SK-N-SH (cell line): ENCODE data around the gene RIMKLA. TPM values are rescaled to one million over a fixed set of nuclear protein-coding genes. Genes with fewer than 3 reads are reported as not detected.

Experiments used
- CTCF ChIA-PET: fragments of 300-600, 350-600 bp; formaldehyde crosslinking; extraction: SDS; loops from one replicate; lab custom pipeline; 2021; lab: Yijun Ruan, JAX
- POLR2A ChIA-PET: fragments of 350-600 bp; sonication (Branson Sonifier 250); formaldehyde crosslinking; extraction: SDS; loops from one replicate; lab custom pipeline; 2020; ENCODE audit warnings: antibody characterized with exemption, inconsistent platforms; lab: Yijun Ruan, JAX
- DNase-seq: peaks from one replicate; pipeline ENCODE4 v3.0.0; 2012
- H2AFZ ChIP-seq: fragments of 200-600 bp; sonication (generic); 2 replicates; pipeline ENCODE4 v1.8.1; 2016; ENCODE audit warnings: antibody characterized with exemption, mild to moderate bottlenecking, low read depth
- H3F3A ChIP-seq: fragments of 200-600 bp; sonication (generic); replicated peaks from 2 replicates; pipeline ENCODE3; 2016; ENCODE audit warnings: antibody characterized with exemption, mild to moderate bottlenecking; ENCODE audit not compliant: insufficient read depth
- H3K27ac ChIP-seq, 2 experiments: fragments of 200-500 bp in 1 of 2; fragments of 200-600 bp in 1 of 2; sonication (Bioruptor generic) in 1 of 2; sonication (generic), shearing (Covaris generic) in 1 of 2; 2 replicates each; pipeline versions ENCODE4 v1.5.1 to v1.6.1; 2014 to 2016; ENCODE audit warnings: low read depth in 2 of 2, inconsistent platforms in 1 of 2, low read length in 1 of 2, mild to moderate bottlenecking in 1 of 2, mixed read lengths in 1 of 2
- H3K27me3 ChIP-seq: fragments of 200-600 bp; sonication (generic), shearing (Covaris generic); 2 replicates; pipeline ENCODE4 v1.6.1; 2016; ENCODE audit warnings: mixed run types; ENCODE audit not compliant: insufficient read depth
- H3K36me3 ChIP-seq, 2 experiments: fragments of 200-500 bp in 1 of 2; fragments of 200-600 bp in 1 of 2; sonication (Bioruptor generic) in 1 of 2; sonication (generic) in 1 of 2; replicated peaks in 1 of 2; 2 replicates each; pipeline versions ENCODE3 to v1.5.1; 2014 to 2016; ENCODE audit warnings: low read length in 1 of 2, mild to moderate bottlenecking in 1 of 2; ENCODE audit not compliant: insufficient read depth in 2 of 2, control insufficient read depth in 1 of 2
- H3K4me1 ChIP-seq, 2 experiments: fragments of 200-500 bp in 1 of 2; fragments of 200-600 bp in 1 of 2; sonication (Bioruptor generic) in 1 of 2; sonication (generic), shearing (Covaris generic) in 1 of 2; 2 replicates each; pipeline versions ENCODE4 v1.5.1 to v1.6.1; 2014 to 2016; ENCODE audit warnings: low read depth in 1 of 2, low read length in 1 of 2, mixed run types in 1 of 2; ENCODE audit not compliant: insufficient read depth in 2 of 2, control insufficient read depth in 1 of 2
- H3K4me2 ChIP-seq: fragments of 200-600 bp; sonication (generic), shearing (Covaris generic); 2 replicates; pipeline ENCODE4 v1.6.1; 2017; ENCODE audit warnings: mixed run types
- H3K4me3 ChIP-seq, 2 experiments: fragments of 200-500 bp in 1 of 2; fragments of 200-600 bp in 1 of 2; sonication (Bioruptor generic) in 1 of 2; sonication (generic), shearing (Covaris generic) in 1 of 2; 2 replicates each; pipeline versions ENCODE4 v1.5.1 to v1.8.1; 2014 to 2016; ENCODE audit warnings: low read depth in 2 of 2, inconsistent platforms in 1 of 2, low read length in 1 of 2, mild to moderate bottlenecking in 1 of 2, mixed read lengths in 1 of 2, moderate library complexity in 1 of 2
- H3K79me2 ChIP-seq: fragments of 200-600 bp; sonication (generic); 2 replicates; pipeline ENCODE4 v1.8.1; 2017; ENCODE audit warnings: mild to moderate bottlenecking; ENCODE audit not compliant: insufficient read depth
- H3K9ac ChIP-seq: fragments of 200-600 bp; sonication (generic); 2 replicates; pipeline ENCODE4 v1.6.1; 2017; ENCODE audit warnings: mixed run types
- H3K9me2 ChIP-seq: fragments of 200-600 bp; sonication (generic); 2 replicates; pipeline ENCODE4 v1.6.1; 2017; ENCODE audit warnings: mixed run types
- H3K9me3 ChIP-seq: fragments of 200-600 bp; sonication (generic); 2 replicates; pipeline ENCODE4 v1.6.1; 2017; ENCODE audit warnings: mixed run types, mild to moderate bottlenecking, moderate library complexity
- H4K20me1 ChIP-seq: fragments of 200-600 bp; sonication (generic); 2 replicates; pipeline ENCODE4 v1.6.1; 2017; ENCODE audit warnings: mild to moderate bottlenecking, mixed run types; ENCODE audit not compliant: insufficient read depth
- FOXM1 ChIP-seq: IDR thresholded peaks from 2 replicates; pipeline ENCODE4 v1.4.0; 2012; ENCODE audit warnings: low read depth, mild to moderate bottlenecking
- MXI1 ChIP-seq: IDR thresholded peaks from 2 replicates; pipeline ENCODE4 v1.6.1; 2012; ENCODE audit warnings: mild to moderate bottlenecking, low read depth, low read length, improper control_type of control experiment
- RCOR1 ChIP-seq: fragments of 150-350 bp; IDR thresholded peaks from 2 replicates; pipeline ENCODE4 v1.6.1; 2017; ENCODE audit warnings: antibody characterized with exemption, low read length
- RXRA ChIP-seq: IDR thresholded peaks from 2 replicates; pipeline ENCODE4 v1.4.0; 2012; ENCODE audit warnings: low read depth, mild to moderate bottlenecking, borderline replicate concordance
- SIN3A ChIP-seq: IDR thresholded peaks from 2 replicates; pipeline ENCODE4 v1.6.1; 2012; ENCODE audit warnings: low read depth, mild to moderate bottlenecking, low read length, moderate library complexity, borderline replicate concordance
- SMC3 ChIP-seq: IDR thresholded peaks from 2 replicates; pipeline ENCODE4 v1.6.1; 2012; ENCODE audit warnings: low read depth, low read length, improper control_type of control experiment
- TCF12 ChIP-seq: IDR thresholded peaks from 2 replicates; pipeline ENCODE4 v1.4.0; 2012
- WGBS: methylation state at CpG from one replicate; pipeline ENCODE4 v1.1.6; 2017; ENCODE audit warnings: low lambda C conversion rate; 5-methylcytosine and 5-hydroxymethylcytosine counted together
- polyA plus RNA-seq, 3 experiments: library from polyadenylated mRNA; depleted of rRNA; stranded (reverse); fragments of >200 nt; gene quantifications; 2 replicates each; pipeline ENCODE4 v1.2.3, GENCODE V29; 2012
- TF ChIP-seq, protein P1 (sequence below): fragments of 150-350 bp; IDR thresholded peaks from 2 replicates; pipeline ENCODE4 v1.6.1; 2017; ENCODE audit warnings: antibody characterized with exemption, low read length, low read depth, borderline replicate concordance
- TF ChIP-seq, protein P2 (sequence below): IDR thresholded peaks from 2 replicates; pipeline ENCODE4; 2012
- TF ChIP-seq, protein P3 (sequence below): fragments of 200-600 bp; sonication (generic); IDR thresholded peaks from 2 replicates; pipeline ENCODE4 v1.6.1; 2017; ENCODE audit warnings: antibody characterized with exemption, mild to moderate bottlenecking, moderate library complexity
- TF ChIP-seq, protein P4 (sequence below): IDR thresholded peaks from 2 replicates; pipeline ENCODE4 v1.6.1; 2012; ENCODE audit warnings: mild to moderate bottlenecking, low read depth, low read length, moderate library complexity

The RIMKLA gene
- polyA plus RNA-seq, 1 of the 3 experiments (the other 2 are of a cell fraction), result 0.08 TPM

DNA sequence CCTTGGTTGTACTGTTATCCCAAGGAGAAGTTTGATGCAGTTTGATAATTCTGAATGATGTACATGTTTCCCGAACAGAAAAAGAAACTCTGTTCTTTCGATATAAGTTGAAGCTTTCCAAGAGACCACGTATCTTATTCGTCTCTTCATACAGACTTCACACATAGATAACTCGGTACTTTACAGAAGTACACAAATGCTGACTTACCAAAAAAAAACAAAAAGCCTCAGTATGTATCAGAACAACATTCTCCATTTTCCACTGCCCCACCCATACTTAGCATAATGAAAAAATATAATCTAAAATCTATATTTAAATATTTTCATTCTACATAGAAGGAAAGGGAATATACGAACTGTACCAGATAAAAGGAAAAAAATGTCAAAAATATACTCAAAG is 47.7 kb upstream of the RIMKLA start (continued):
- TF ChIP-seq, protein P1, sequence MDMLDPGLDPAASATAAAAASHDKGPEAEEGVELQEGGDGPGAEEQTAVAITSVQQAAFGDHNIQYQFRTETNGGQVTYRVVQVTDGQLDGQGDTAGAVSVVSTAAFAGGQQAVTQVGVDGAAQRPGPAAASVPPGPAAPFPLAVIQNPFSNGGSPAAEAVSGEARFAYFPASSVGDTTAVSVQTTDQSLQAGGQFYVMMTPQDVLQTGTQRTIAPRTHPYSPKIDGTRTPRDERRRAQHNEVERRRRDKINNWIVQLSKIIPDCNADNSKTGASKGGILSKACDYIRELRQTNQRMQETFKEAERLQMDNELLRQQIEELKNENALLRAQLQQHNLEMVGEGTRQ, result no peak
- TF ChIP-seq, protein P2, sequence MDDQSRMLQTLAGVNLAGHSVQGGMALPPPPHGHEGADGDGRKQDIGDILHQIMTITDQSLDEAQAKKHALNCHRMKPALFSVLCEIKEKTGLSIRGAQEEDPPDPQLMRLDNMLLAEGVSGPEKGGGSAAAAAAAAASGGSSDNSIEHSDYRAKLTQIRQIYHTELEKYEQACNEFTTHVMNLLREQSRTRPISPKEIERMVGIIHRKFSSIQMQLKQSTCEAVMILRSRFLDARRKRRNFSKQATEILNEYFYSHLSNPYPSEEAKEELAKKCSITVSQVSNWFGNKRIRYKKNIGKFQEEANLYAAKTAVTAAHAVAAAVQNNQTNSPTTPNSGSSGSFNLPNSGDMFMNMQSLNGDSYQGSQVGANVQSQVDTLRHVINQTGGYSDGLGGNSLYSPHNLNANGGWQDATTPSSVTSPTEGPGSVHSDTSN, result no peak

DNA sequence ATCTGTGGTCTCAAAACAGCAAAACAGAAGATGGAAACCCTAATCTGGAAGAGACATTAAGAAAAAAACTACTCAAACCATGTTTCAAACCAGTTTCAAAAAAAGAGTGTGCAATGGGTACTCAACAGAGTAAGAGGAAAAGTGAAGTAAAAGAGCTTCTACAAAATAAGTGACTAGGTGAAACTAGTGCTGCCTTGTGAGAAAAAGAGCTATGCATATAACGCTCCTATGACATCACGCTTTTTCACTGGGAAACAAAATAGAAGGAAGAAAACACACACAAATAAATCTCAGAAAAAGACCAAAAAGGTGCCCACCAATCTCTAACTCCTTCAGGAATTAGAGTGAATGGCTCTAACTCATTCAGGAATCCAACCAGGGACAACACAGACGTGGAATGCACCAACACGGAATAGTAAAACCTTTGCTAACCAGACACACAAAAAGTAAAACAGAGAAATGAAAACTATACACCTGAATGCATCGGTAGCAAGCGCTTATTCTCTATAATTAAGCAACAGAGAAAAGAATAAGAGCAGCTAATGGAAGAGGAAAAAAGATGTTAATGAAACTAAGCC is 46.8 kb upstream of the RIMKLA start:
- peak overlapping the region; percentile 88 for H3K9ac ChIP-seq
- no peaks in the 10 kb centered on the region for H3K36me3 ChIP-seq
- H2AFZ ChIP-seq, result no peak overlapping the region
- no peaks in the 10 kb centered on the region for H3F3A ChIP-seq
- no peaks in the 10 kb centered on the region for H3K27me3 ChIP-seq
- POLR2A ChIA-PET, result no interaction called here
- peaks cover 6 to 20% of the 10 kb centered on the region in 2 experiments; a peak in 3 of 4 replicates for H3K4me1 ChIP-seq
- no peaks in the 10 kb centered on the region for H3K9me3 ChIP-seq
- H3K79me2 ChIP-seq, result peaks cover 66% of the 10 kb centered on the region
- peaks cover 53% of the 10 kb centered on the region for H4K20me1 ChIP-seq
- CTCF ChIA-PET, result interaction anchor here (1.0 to 2.7 kb wide), 4 partner anchors 18 to 160 kb away, joined by 3 to 15 read pairs (median 5); no protein-coding TSS in a partner anchor
- 6% methylated on average over 6 of the region's 6 CpGs for WGBS
- peak overlapping the region; percentile 85 for H3K4me2 ChIP-seq
- peak overlapping the region; percentile 81 to 97 for H3K4me3 ChIP-seq
- TF ChIP-seq, protein P3, sequence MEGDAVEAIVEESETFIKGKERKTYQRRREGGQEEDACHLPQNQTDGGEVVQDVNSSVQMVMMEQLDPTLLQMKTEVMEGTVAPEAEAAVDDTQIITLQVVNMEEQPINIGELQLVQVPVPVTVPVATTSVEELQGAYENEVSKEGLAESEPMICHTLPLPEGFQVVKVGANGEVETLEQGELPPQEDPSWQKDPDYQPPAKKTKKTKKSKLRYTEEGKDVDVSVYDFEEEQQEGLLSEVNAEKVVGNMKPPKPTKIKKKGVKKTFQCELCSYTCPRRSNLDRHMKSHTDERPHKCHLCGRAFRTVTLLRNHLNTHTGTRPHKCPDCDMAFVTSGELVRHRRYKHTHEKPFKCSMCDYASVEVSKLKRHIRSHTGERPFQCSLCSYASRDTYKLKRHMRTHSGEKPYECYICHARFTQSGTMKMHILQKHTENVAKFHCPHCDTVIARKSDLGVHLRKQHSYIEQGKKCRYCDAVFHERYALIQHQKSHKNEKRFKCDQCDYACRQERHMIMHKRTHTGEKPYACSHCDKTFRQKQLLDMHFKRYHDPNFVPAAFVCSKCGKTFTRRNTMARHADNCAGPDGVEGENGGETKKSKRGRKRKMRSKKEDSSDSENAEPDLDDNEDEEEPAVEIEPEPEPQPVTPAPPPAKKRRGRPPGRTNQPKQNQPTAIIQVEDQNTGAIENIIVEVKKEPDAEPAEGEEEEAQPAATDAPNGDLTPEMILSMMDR, result 0 out of 2 replicates have a peak, but pooled peaks have one; percentile 20
- no peak for TF ChIP-seq RXRA
- no peaks in the 10 kb centered on the region for H3K9me2 ChIP-seq
- peak overlapping the region; percentile 75 to 91 for H3K27ac ChIP-seq
- DNase-seq, result no peak

DNA sequence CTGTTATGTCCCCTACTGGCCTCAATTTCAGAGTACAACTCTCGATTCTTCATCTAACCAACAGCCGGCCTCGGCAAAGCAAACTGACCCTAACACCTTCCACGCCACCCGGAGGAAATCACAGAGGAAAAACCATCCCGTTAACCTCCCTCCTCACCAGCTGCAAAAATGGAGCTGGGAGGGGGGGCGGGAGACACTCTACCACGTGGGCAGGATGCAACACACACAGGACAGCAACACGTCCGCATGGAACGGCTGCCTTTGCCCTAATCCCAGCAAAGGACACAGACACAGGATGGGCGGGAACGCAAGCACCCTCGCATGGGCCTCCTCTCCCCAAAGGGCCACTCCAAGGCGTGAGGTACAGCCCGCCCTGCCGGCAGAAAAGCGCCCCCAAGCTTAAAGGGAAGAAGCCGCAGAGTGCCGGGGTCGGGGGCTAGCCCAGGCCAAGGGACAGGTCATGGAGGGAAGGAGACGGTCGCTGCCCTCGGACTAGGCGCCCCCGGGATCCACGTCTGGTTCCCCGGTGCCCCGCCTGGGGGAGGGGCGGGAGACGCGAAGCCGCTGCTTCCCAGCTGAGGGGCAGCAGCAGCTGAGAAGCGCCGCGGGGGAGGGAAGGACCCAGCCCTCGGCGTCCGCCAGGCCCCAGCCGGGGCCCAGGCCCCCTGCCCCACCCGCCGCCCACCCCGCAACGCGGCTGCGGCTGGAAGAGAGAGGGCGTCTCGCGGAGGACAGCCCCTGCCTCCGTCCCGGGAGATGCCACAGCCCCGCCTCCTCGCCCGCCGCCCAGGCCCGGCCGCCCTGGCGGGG is 46.1 kb upstream of the RIMKLA start:
- H3K4me2 ChIP-seq, result peak overlapping the region; percentile 85
- ChIA-PET POLR2A (no interaction called here), CTCF (interaction anchor here (1.0 to 2.7 kb wide), 4 partner anchors 19 to 161 kb away, joined by 3 to 15 read pairs (median 5); no protein-coding TSS in a partner anchor)
- H3K79me2 ChIP-seq, result peaks cover 59% of the 10 kb centered on the region
- H3K9me3 ChIP-seq, result no peaks in the 10 kb centered on the region
- H3K4me1 ChIP-seq, result peaks cover 6 to 16% of the 10 kb centered on the region in 2 experiments; a peak in 3 of 4 replicates
- H3K4me3 ChIP-seq, result peak overlapping the region; percentile 81 to 97
- no peaks in the 10 kb centered on the region for H3F3A ChIP-seq
- peaks cover 46% of the 10 kb centered on the region for H4K20me1 ChIP-seq
- peak overlapping the region; percentile 75 to 91 for H3K27ac ChIP-seq
- peak overlapping the region; percentile 50 for H2AFZ ChIP-seq
- H3K9me2 ChIP-seq, result no peaks in the 10 kb centered on the region
- DNase-seq, result peak; percentile 90
- no peaks in the 10 kb centered on the region for H3K27me3 ChIP-seq
- no peaks in the 10 kb centered on the region for H3K36me3 ChIP-seq
- 3% methylated on average over 17 of the region's 58 CpGs for WGBS
- H3K9ac ChIP-seq, result peak overlapping the region; percentile 88
- TF ChIP-seq FOXM1, result no peak
- TF ChIP-seq, protein P4, sequence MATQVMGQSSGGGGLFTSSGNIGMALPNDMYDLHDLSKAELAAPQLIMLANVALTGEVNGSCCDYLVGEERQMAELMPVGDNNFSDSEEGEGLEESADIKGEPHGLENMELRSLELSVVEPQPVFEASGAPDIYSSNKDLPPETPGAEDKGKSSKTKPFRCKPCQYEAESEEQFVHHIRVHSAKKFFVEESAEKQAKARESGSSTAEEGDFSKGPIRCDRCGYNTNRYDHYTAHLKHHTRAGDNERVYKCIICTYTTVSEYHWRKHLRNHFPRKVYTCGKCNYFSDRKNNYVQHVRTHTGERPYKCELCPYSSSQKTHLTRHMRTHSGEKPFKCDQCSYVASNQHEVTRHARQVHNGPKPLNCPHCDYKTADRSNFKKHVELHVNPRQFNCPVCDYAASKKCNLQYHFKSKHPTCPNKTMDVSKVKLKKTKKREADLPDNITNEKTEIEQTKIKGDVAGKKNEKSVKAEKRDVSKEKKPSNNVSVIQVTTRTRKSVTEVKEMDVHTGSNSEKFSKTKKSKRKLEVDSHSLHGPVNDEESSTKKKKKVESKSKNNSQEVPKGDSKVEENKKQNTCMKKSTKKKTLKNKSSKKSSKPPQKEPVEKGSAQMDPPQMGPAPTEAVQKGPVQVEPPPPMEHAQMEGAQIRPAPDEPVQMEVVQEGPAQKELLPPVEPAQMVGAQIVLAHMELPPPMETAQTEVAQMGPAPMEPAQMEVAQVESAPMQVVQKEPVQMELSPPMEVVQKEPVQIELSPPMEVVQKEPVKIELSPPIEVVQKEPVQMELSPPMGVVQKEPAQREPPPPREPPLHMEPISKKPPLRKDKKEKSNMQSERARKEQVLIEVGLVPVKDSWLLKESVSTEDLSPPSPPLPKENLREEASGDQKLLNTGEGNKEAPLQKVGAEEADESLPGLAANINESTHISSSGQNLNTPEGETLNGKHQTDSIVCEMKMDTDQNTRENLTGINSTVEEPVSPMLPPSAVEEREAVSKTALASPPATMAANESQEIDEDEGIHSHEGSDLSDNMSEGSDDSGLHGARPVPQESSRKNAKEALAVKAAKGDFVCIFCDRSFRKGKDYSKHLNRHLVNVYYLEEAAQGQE, result no peak
- no peak for TF ChIP-seq TCF12
- 0 out of 2 replicates have a peak, but pooled peaks have one; percentile 13 for TF ChIP-seq SMC3
- TF ChIP-seq SIN3A, result peak; percentile 76; the same call in 1 of the 2 replicates
- 0 out of 2 replicates have a peak, but pooled peaks have one; percentile 7 for TF ChIP-seq RCOR1
- TF ChIP-seq MXI1, result peak; percentile 92
- TF ChIP-seq, protein P3, result no peak
